GM23338 (cell line): ENCODE data around the gene FBXO8. TPM values are rescaled to one million over a fixed set of nuclear protein-coding genes. Genes with fewer than 3 reads are reported as not detected.

Experiments used
- ATAC-seq: fragments of 200-7000 bp; cut with Tn5 transposase; 3 replicates; pipeline ENCODE4 v1.9.1; 2020
- DNase-seq: peaks from one replicate; pipeline ENCODE4 v3.0.0-alpha.2; 2015; ENCODE audit warnings: low spot score
- H2AFZ ChIP-seq: fragments of 200-600 bp; sonication (generic); 2 replicates; pipeline ENCODE4 v1.8.0; 2016; ENCODE audit warnings: antibody characterized with exemption, mild to moderate bottlenecking, moderate library complexity
- H3F3A ChIP-seq: fragments of 200-600 bp; sonication (generic); replicated peaks from 2 replicates; pipeline ENCODE4 v1.8.0; 2017; ENCODE audit warnings: antibody characterized with exemption, mixed run types, low read depth
- H3K27ac ChIP-seq: fragments of 200-600 bp; sonication (generic); 2 replicates; pipeline ENCODE4 v1.6.1; 2016; ENCODE audit warnings: low read depth
- H3K27me3 ChIP-seq: fragments of 200-600 bp; sonication (generic); 2 replicates; pipeline ENCODE4 v1.8.0; 2016; ENCODE audit warnings: mild to moderate bottlenecking, mixed run types, moderate library complexity; ENCODE audit not compliant: insufficient read depth
- H3K36me3 ChIP-seq: fragments of 200-600 bp; sonication (generic); 2 replicates; pipeline ENCODE4 v1.8.0; 2016; ENCODE audit warnings: mild to moderate bottlenecking; ENCODE audit not compliant: insufficient read depth
- H3K4me1 ChIP-seq: fragments of 200-600 bp; sonication (generic); 2 replicates; pipeline ENCODE4 v1.8.0; 2016; ENCODE audit warnings: mild to moderate bottlenecking, moderate library complexity; ENCODE audit not compliant: insufficient read depth
- H3K4me2 ChIP-seq: fragments of 200-600 bp; sonication (generic); 2 replicates; pipeline ENCODE4 v1.7.1; 2017; ENCODE audit warnings: mixed run types
- H3K4me3 ChIP-seq: fragments of 200-600 bp; sonication (generic); 2 replicates; pipeline ENCODE4 v1.6.1; 2016; ENCODE audit warnings: mixed run types
- H3K79me2 ChIP-seq: fragments of 200-600 bp; sonication (generic); replicated peaks from 2 replicates; pipeline ENCODE4 v1.8.0; 2017; ENCODE audit warnings: mild to moderate bottlenecking; ENCODE audit not compliant: insufficient read depth
- H3K9me2 ChIP-seq: fragments of 200-600 bp; sonication (generic); 2 replicates; pipeline ENCODE4 v1.8.0; 2017; ENCODE audit not compliant: insufficient read depth
- H4K20me1 ChIP-seq: fragments of 200-600 bp; sonication (generic); replicated peaks from 2 replicates; pipeline ENCODE4 v1.8.0; 2017; ENCODE audit warnings: mild to moderate bottlenecking; ENCODE audit not compliant: insufficient read depth
- H3K27ac Mint-ChIP-seq: 2 replicates; pipeline ENCODE4 v1.8.0; 2020; ENCODE audit warnings: inconsistent platforms, mild to moderate bottlenecking, moderate library complexity, mixed read lengths
- H3K27me3 Mint-ChIP-seq: 3 replicates; pipeline ENCODE4 v1.8.0; 2022; ENCODE audit warnings: low read depth, mild to moderate bottlenecking, moderate library complexity, mixed read lengths, inconsistent platforms; ENCODE audit not compliant: insufficient read depth, poor library complexity
- H3K36me3 Mint-ChIP-seq: 3 replicates; pipeline ENCODE4 v1.8.0; 2021; ENCODE audit warnings: low read depth, mild to moderate bottlenecking, inconsistent platforms, moderate library complexity, mixed read lengths
- H3K4me1 Mint-ChIP-seq: 3 replicates; pipeline ENCODE4 v1.8.0; 2020; ENCODE audit warnings: mild to moderate bottlenecking, inconsistent platforms, mixed read lengths
- H3K4me3 Mint-ChIP-seq: 3 replicates; pipeline ENCODE4 v1.8.0; 2021; ENCODE audit warnings: moderate library complexity, mild to moderate bottlenecking, inconsistent platforms, mixed read lengths
- H3K9me3 Mint-ChIP-seq: 3 replicates; pipeline ENCODE4 v1.8.0; 2020; ENCODE audit warnings: moderate library complexity, mild to moderate bottlenecking, inconsistent platforms, mixed read lengths
- CREB1 ChIP-seq: fragments of 250-450 bp; sonication (Bioruptor Pico); IDR thresholded peaks from 2 replicates; pipeline ENCODE4 v1.5.0; 2020; ENCODE audit warnings: low read depth, mild to moderate bottlenecking, moderate library complexity
- EZH2 ChIP-seq: fragments of 200-600 bp; sonication (generic); IDR thresholded peaks from one replicate; pipeline ENCODE4 v1.8.0; 2017; ENCODE audit warnings: antibody characterized with exemption, mild to moderate bottlenecking, low read depth; ENCODE audit not compliant: unreplicated experiment
- JUNB ChIP-seq: IDR thresholded peaks from one replicate; pipeline ENCODE4 v1.6.1; 2016; ENCODE audit warnings: antibody characterized with exemption; ENCODE audit not compliant: unreplicated experiment
- NANOG ChIP-seq: IDR thresholded peaks from 2 replicates; pipeline ENCODE4 v1.6.1; 2016; ENCODE audit warnings: antibody characterized with exemption, borderline replicate concordance
- POLR2AphosphoS5 ChIP-seq: IDR thresholded peaks from 2 replicates; pipeline ENCODE4 v1.6.1; 2016; ENCODE audit warnings: antibody characterized with exemption, low read depth
- STAT1 ChIP-seq: IDR thresholded peaks from one replicate; pipeline ENCODE4 v1.6.1; 2016; ENCODE audit warnings: antibody characterized with exemption; ENCODE audit not compliant: unreplicated experiment
- ZNF331 ChIP-seq: fragments of 250-450 bp; sonication (Bioruptor Pico); IDR thresholded peaks from 2 replicates; pipeline ENCODE4 v1.5.0; 2020; ENCODE audit warnings: low read depth, mild to moderate bottlenecking, moderate library complexity
- long read RNA-seq: library from polyadenylated mRNA; unstranded; transcript quantifications from one replicate; pipeline ENCODE4 v2.0.0, GENCODE V29; 2020; ENCODE audit not compliant: unreplicated experiment
- polyA plus RNA-seq: library from polyadenylated mRNA; unstranded; fragments of >200 nt; fragmentation: Nextera tagmentation; extraction: Ambion mirVana; gene quantifications from 2 replicates; pipeline ENCODE4 v1.2.1, GENCODE V29; 2016
- total RNA-seq: library from RNA; depleted of rRNA; stranded (reverse); fragments of >200 nt; shearing (Covaris generic); gene quantifications from 2 replicates; pipeline ENCODE4 v1.2.3, GENCODE V29; 2014; rRNA removed
- TF ChIP-seq, protein P1 (sequence below), 2 experiments: fragments of 200-600 bp in 1 of 2; sonication (generic) in 1 of 2; conservative IDR thresholded peaks; 2 replicates each; pipeline versions ENCODE4 v1.5.1 to v1.6.1; 2016 to 2017; ENCODE audit warnings: antibody characterized with exemption in 2 of 2, low read depth in 2 of 2, mild to moderate bottlenecking in 2 of 2, moderate library complexity in 1 of 2
- TF ChIP-seq, protein P2 (sequence below): fragments of 250-450 bp; sonication (Bioruptor Pico); IDR thresholded peaks from 2 replicates; pipeline ENCODE4 v1.5.0; 2020; ENCODE audit warnings: mild to moderate bottlenecking, moderate library complexity
- TF ChIP-seq, protein P3 (sequence below): IDR thresholded peaks from 2 replicates; pipeline ENCODE4 v1.6.1; 2016; ENCODE audit warnings: antibody characterized with exemption

FBXO8 gene, protein sequence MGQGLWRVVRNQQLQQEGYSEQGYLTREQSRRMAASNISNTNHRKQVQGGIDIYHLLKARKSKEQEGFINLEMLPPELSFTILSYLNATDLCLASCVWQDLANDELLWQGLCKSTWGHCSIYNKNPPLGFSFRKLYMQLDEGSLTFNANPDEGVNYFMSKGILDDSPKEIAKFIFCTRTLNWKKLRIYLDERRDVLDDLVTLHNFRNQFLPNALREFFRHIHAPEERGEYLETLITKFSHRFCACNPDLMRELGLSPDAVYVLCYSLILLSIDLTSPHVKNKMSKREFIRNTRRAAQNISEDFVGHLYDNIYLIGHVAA
- total RNA-seq (7.9 and 9.4 TPM in 2 replicates), polyA plus RNA-seq (5.4 and 5.8 TPM in 2 replicates)
- long read RNA-seq, partial matches to known transcripts: 0 of 1 reads
- long read RNA-seq, other reads (novel, unspliced or antisense): 0 of 1 reads

DNA sequence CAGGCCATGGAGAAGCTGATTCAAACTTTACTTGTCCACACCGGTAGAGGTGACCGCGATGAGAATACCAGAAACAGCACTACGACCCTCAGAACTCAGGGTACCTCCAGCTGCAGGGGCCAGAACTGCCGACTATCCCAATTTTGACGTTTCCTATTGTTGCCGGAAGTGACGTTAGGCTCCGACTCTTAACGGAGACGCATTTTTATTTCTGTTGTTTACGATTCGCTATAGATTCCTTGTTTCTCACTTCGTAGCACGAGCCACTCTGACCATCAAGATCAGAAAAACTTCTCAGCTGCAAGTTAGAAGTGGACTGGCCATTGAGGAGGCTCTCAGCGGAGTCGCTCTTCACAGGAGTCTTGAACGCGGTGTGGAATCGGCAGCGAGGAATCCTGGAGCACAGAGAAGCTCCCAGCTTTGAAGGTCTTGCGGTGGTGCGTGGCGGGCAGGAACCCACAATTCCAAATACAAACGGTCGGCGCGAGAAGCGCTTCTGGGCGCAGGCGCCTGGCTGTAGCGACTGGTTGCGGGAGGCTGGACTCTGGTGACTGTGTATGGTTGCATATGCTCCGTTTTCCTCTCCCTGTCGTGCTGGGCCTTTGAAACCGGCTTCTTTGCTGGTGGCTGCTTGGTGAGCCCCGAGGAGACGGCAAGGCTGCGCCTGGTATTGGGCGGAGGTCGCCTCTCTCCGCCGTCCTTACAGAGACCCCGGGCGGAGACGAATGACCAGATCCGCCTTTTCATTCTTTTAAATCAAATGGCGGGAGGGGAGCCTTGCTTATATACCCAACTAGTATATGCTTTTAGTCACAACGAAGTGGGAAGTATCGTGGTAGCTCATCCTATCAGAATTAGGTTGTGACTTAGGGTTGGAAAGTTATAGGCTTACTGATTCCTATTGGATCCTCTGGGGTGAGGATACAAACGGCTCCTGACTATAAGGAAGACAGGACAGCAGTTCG, at the start of gene FBXO8, which contains the start of gene CEP44:
FBXO8 (minus strand) TSS at position 161 of the 965 bp plus-strand sequence. CDS start 20,575 bp downstream, outside the sequence.
CEP44 (plus strand) TSS at position 405 of the 965 bp plus-strand sequence. CDS start 15,211 bp downstream, outside the sequence.
- Mint-ChIP-seq H3K27ac (peak within 1 kb of the TSS; percentile 100), H3K36me3 (no peaks in the 10 kb centered on the region)
- peaks cover 29% of the 10 kb centered on the region for H3K79me2 ChIP-seq
- TF ChIP-seq NANOG (0 out of 2 replicates have a peak, but pooled peaks have one; percentile 42), EZH2 (no peak), POLR2AphosphoS5 (peak; percentile 82), ZNF331 (CRISPR knock-in tag) (no peak), JUNB (no peak), CREB1 (peak; percentile 92), STAT1 (no peak)
- TF ChIP-seq, protein P1, sequence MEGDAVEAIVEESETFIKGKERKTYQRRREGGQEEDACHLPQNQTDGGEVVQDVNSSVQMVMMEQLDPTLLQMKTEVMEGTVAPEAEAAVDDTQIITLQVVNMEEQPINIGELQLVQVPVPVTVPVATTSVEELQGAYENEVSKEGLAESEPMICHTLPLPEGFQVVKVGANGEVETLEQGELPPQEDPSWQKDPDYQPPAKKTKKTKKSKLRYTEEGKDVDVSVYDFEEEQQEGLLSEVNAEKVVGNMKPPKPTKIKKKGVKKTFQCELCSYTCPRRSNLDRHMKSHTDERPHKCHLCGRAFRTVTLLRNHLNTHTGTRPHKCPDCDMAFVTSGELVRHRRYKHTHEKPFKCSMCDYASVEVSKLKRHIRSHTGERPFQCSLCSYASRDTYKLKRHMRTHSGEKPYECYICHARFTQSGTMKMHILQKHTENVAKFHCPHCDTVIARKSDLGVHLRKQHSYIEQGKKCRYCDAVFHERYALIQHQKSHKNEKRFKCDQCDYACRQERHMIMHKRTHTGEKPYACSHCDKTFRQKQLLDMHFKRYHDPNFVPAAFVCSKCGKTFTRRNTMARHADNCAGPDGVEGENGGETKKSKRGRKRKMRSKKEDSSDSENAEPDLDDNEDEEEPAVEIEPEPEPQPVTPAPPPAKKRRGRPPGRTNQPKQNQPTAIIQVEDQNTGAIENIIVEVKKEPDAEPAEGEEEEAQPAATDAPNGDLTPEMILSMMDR (conservative IDR thresholded peaks at IDR 0.05; ENCODE audit: low read depth in 2 of 2): no peak
- TF ChIP-seq, protein P2, sequence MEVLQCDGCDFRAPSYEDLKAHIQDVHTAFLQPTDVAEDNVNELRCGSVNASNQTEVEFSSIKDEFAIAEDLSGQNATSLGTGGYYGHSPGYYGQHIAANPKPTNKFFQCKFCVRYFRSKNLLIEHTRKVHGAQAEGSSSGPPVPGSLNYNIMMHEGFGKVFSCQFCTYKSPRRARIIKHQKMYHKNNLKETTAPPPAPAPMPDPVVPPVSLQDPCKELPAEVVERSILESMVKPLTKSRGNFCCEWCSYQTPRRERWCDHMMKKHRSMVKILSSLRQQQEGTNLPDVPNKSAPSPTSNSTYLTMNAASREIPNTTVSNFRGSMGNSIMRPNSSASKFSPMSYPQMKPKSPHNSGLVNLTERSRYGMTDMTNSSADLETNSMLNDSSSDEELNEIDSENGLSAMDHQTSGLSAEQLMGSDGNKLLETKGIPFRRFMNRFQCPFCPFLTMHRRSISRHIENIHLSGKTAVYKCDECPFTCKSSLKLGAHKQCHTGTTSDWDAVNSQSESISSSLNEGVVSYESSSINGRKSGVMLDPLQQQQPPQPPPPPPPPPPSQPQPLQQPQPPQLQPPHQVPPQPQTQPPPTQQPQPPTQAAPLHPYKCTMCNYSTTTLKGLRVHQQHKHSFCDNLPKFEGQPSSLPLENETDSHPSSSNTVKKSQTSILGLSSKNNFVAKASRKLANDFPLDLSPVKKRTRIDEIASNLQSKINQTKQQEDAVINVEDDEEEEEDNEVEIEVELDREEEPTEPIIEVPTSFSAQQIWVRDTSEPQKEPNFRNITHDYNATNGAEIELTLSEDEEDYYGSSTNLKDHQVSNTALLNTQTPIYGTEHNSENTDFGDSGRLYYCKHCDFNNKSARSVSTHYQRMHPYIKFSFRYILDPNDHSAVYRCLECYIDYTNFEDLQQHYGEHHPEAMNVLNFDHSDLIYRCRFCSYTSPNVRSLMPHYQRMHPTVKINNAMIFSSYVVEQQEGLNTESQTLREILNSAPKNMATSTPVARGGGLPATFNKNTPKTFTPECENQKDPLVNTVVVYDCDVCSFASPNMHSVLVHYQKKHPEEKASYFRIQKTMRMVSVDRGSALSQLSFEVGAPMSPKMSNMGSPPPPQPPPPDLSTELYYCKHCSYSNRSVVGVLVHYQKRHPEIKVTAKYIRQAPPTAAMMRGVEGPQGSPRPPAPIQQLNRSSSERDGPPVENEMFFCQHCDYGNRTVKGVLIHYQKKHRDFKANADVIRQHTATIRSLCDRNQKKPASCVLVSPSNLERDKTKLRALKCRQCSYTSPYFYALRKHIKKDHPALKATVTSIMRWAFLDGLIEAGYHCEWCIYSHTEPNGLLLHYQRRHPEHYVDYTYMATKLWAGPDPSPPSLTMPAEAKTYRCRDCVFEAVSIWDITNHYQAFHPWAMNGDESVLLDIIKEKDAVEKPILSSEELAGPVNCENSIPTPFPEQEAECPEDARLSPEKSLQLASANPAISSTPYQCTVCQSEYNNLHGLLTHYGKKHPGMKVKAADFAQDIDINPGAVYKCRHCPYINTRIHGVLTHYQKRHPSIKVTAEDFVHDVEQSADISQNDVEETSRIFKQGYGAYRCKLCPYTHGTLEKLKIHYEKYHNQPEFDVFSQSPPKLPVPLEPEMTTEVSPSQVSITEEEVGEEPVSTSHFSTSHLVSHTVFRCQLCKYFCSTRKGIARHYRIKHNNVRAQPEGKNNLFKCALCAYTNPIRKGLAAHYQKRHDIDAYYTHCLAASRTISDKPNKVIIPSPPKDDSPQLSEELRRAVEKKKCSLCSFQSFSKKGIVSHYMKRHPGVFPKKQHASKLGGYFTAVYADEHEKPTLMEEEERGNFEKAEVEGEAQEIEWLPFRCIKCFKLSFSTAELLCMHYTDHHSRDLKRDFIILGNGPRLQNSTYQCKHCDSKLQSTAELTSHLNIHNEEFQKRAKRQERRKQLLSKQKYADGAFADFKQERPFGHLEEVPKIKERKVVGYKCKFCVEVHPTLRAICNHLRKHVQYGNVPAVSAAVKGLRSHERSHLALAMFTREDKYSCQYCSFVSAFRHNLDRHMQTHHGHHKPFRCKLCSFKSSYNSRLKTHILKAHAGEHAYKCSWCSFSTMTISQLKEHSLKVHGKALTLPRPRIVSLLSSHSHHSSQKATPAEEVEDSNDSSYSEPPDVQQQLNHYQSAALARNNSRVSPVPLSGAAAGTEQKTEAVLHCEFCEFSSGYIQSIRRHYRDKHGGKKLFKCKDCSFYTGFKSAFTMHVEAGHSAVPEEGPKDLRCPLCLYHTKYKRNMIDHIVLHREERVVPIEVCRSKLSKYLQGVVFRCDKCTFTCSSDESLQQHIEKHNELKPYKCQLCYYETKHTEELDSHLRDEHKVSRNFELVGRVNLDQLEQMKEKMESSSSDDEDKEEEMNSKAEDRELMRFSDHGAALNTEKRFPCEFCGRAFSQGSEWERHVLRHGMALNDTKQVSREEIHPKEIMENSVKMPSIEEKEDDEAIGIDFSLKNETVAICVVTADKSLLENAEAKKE (CRISPR knock-in tag): no peak
- TF ChIP-seq, protein P3, sequence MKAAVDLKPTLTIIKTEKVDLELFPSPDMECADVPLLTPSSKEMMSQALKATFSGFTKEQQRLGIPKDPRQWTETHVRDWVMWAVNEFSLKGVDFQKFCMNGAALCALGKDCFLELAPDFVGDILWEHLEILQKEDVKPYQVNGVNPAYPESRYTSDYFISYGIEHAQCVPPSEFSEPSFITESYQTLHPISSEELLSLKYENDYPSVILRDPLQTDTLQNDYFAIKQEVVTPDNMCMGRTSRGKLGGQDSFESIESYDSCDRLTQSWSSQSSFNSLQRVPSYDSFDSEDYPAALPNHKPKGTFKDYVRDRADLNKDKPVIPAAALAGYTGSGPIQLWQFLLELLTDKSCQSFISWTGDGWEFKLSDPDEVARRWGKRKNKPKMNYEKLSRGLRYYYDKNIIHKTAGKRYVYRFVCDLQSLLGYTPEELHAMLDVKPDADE: no peak; the same call in 1 of the 2 replicates

More for the DNA sequence above, at the start of gene FBXO8, which contains the start of gene CEP44:
- Histone ChIP-seq H3K27ac (peak within 1 kb of the TSS; percentile 100), H3K36me3 (no peaks in the 10 kb centered on the region), H3K9me2 (no peaks in the 10 kb centered on the region), H2AFZ (peak within 1 kb of the TSS; percentile 95), H3K4me2 (peak within 1 kb of the TSS; percentile 84), H3K4me1 (peaks cover 5% of the 10 kb centered on the region; the same call in 1 of the 2 replicates), H4K20me1 (no peaks in the 10 kb centered on the region), H3K27me3 (no peaks in the 10 kb centered on the region), H3K4me3 (peak within 1 kb of the TSS; percentile 71), H3F3A (no peaks in the 10 kb centered on the region)
- ATAC-seq: peak; percentile 89
- no peaks in the 10 kb centered on the region for H3K27me3 Mint-ChIP-seq
- H3K9me3 Mint-ChIP-seq: no peaks in the 10 kb centered on the region
- peak; percentile 85 for DNase-seq
- H3K4me3 Mint-ChIP-seq: peak within 1 kb of the TSS; percentile 98
- peaks cover 9% of the 10 kb centered on the region; the same call in 1 of the 3 replicates for H3K4me1 Mint-ChIP-seq
